NOMO-1 treated with DMSO at 0.1 percent for 48 hours (cell line): ENCODE measurements around the gene ST3GAL3.

Experiments used
- DNase-seq: peaks from one replicate; lab custom pipeline; 2025; ENCODE audit not compliant: unreplicated experiment; lab: John Stamatoyannopoulos, UW

Gene ST3GAL3

GRCh38 chr1:43957407-43958040 is 250.2 kb downstream of the ST3GAL3 start:
- DNase-seq = no peak

GRCh38 chr1:43958351-43959255 is 251.3 kb downstream of the ST3GAL3 start:
- DNase-seq = no peak

GRCh38 chr1:43960798-43961197 is 253.5 kb downstream of the ST3GAL3 start:
- no peak for DNase-seq

- no peak for DNase-seq
Observed at GRCh38 chr1:43961692-43962091, 254.4 kb downstream of the ST3GAL3 start.

GRCh38 chr1:43962324-43962723 is 255.0 kb downstream of the ST3GAL3 start:
- no peak for DNase-seq

GRCh38 chr1:43963006-43963405 is 255.7 kb downstream of the ST3GAL3 start:
- no peak for DNase-seq

GRCh38 chr1:43963890-43964289 is 256.6 kb downstream of the ST3GAL3 start:
- no peak for DNase-seq

- no peak for DNase-seq
Observed at GRCh38 chr1:43965316-43965715, 258.0 kb downstream of the ST3GAL3 start.

GRCh38 chr1:43968348-43968948 is 261.1 kb downstream of the ST3GAL3 start:
- DNase-seq = peak; percentile 11

- no peak for DNase-seq
Observed at GRCh38 chr1:43969416-43969745, 262.0 kb downstream of the ST3GAL3 start.

GRCh38 chr1:43969746-43970466 is 262.6 kb downstream of the ST3GAL3 start, which contains the start of gene DPH2:
TSS of gene DPH2 (plus strand) at chr1:43970010. CDS start at chr1:43970176, 166 bp downstream.
- DNase-seq = peak; percentile 97

- no peak for DNase-seq
Observed at GRCh38 chr1:43970502-43970901, 263.2 kb downstream of the ST3GAL3 start.

- no peak for DNase-seq
Observed at GRCh38 chr1:43970911-43971310, 263.6 kb downstream of the ST3GAL3 start.

- DNase-seq = no peak
Observed at GRCh38 chr1:43971336-43971980, 264.1 kb downstream of the ST3GAL3 start.

GRCh38 chr1:43973981-43974442 is 266.7 kb downstream of the ST3GAL3 start:
- no peak for DNase-seq

GRCh38 chr1:43974443-43975248 is 267.3 kb downstream of the ST3GAL3 start, which contains the start of gene ATP6V0B:
TSS of gene ATP6V0B (plus strand) at chr1:43974960. CDS start at chr1:43975041, 81 bp downstream.
- peak; percentile 90 for DNase-seq

- DNase-seq = peak; percentile 71
Observed at GRCh38 chr1:43975249-43975961, 268.1 kb downstream of the ST3GAL3 start.

- DNase-seq = no peak
Observed at GRCh38 chr1:43976045-43976444, 268.7 kb downstream of the ST3GAL3 start.

- no peak for DNase-seq
Observed at GRCh38 chr1:43976890-43977289, 269.6 kb downstream of the ST3GAL3 start.
